ENCODE measurements around the gene KCTD17.

The KCTD17 gene

DNA sequence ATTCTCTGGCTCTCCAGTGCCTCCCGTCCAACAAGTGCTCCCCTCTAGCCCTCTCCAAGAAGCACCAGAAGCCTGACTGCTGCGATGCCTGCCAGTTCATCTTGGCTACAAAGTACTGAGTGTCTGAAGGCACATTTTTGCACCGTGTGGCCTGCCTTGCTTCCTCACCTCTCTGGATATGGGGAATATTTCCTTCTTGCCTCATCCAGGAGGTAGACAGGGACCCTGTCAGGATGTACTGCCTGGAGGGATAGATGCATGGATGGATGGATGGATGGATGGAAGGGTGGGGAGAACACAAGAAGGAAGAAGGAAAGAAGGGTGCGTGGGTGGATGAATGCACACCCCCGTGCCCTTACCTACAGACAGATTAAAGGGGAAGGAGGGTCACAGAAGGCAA, 27.6 kb downstream of the KCTD17 start:
- no peak for DNase-seq (ENCODE audit: low read depth in 2 of 2)

- DNase-seq (ENCODE audit: low read depth in 2 of 2) = no peak
Measured at GRCh38 chr22:37079668-37080171, 28.2 kb downstream of the KCTD17 start.

DNA sequence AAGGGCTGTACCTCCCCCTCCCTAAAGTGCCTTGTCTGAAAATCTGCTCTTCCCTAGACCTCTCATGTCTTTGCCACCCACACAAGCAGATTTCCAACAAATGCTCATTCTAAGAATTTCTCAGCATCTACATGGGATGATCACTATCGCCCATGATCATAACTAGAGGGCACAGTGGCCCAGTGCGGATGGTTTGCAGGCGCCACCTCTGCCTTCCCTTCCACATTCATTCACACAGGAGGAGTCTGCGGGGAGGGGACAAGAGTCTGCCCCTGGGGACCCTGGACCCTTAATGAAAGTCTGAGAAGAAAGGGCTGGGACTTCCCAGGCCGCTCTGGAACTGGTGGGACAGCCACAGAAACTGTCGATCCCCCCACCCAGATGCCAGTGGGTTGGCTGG, 28.9 kb downstream of the KCTD17 start:
- DNase-seq (ENCODE audit: low read depth in 2 of 2) = no peak

DNA sequence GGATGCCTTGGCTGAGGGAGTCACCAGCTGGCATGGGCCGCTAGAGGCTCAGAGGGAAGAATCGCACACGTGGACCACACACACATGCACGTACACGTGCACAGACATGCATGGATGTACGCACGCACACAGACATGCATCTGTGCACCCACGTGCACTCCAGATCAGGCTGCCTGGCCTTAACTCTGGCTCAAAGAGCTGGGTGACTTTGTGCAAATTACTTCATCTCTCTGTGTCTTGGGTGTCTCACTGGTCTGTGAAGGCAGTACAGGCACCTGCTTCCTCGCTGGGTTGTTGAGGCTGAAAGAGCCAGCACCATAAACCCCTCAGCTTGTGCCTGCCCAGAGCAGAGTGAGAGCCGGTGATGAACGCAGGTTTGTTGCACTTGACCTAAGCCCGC, 29.3 kb downstream of the KCTD17 start:
- no peak for DNase-seq (ENCODE audit: low read depth in 2 of 2)

DNA sequence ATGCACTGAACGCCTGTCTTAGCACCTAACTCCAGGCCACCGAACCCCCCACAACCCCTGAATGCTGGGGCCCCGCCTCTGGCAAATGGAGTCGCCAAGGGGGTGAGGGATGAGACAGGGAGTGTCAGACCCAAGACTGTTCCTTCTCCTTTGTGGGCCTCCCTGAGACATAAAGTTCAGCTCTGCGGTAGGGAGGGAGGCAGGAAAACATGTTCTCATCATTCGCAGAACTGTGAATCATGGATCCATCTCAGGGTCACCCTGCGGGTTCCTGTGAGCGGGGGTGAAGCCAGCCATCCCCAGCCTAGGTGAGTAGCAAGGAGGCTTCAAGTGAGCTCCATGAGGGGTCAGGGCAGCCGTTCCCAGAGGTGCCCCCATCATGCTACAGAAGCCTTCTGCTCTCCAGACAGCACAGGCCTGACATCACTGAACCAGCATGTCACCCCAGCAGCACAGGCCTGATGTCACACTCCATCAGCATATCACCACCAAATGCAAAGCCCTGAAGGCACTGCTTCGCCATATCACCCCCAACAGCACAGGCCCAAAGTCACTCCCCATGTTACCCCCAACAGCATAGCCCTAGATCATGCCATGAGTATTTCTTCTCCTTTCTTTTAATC, 30.8 kb downstream of the KCTD17 start:
- DNase-seq (ENCODE audit: low read depth in 2 of 2) = no peak

DNA sequence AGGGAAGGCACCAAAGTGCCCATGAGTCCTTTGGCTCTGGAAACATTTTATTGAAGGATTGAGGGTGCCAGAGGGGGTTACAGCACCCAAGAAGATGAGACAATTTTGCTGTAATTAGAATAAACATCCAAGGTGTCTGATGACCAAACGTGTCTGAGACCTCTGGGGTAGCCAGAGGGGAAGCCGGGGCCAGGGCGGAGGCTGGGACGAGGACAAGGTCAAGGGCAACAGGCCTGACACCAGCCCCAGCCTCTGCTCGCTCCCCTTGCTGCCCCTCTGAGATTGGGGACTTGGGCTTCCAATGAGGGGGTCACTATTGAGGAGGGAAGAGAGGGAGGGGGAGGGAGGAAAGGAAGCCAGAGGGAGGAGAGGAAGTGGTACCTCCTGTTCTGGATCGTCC, 32.4 kb downstream of the KCTD17 start:
- no peak for DNase-seq (ENCODE audit: low read depth in 2 of 2)

DNA sequence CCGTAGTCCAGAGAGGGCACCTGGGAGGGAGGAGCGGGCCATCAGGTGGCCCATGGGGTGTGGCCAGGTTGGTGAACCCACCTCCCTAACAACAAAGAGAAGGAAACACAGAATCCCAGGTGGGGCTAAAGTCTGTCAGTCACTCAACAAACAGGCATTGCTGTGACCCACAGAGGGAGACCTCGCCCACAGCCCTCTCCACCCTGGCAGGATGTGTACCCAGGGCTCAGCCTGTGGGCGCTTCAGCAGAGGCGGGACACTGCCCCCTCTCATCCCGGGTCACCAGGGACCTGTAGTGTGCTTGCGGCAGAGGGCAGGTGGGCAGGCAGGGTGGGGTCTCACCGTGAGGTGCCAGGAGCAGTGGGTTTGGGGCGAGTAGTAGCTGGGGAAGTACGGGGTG, 32.8 kb downstream of the KCTD17 start:
- DNase-seq (ENCODE audit: low read depth in 2 of 2) = no peak

DNA sequence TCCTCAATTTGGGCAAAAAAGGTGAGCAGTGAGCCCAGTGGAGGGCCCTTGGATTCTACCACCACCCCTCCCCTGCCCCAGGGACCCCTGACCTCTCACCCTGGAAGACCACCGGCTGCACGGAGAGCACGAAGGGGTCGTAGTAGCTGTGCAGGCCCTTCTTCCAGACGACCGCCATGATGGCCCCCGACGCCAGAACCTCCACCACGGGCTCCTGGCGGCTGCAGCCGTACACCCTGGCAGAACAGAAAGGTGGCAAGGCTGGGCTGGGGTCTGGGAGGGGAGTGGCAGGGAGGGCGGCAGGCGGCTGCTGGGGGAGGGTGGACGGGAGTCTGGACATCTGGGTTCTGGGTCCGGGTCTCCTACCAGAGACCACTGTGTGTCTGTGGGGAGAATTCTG, 34.6 kb downstream of the KCTD17 start:
- no peak for DNase-seq (ENCODE audit: low read depth in 2 of 2)

DNA sequence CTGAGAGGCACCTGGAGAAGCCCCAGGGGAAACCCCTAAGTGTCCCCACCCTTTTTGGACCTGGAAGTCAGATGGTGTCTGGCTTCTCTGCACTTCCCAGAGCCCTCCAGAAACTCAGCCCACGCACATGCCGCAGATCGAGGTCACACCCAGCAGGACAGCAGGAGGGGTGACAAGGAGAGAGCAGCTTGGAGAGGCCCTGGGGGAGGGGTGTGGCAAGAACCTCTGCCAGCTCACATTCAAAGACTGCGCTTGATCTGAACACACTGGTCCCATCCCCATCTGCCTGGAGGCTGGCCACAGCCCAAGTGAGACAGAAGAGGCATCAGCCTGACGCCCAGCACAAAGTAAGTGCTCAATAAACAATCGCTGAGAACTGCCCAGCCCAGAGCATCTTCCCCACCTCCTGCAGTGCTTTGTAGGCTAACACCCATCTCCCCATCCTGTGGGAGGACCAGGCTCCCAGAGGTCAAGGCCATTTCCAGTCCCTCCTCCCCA, 36.6 kb downstream of the KCTD17 start:
- DNase-seq (ENCODE audit: low read depth in 2 of 2) = no peak

DNA sequence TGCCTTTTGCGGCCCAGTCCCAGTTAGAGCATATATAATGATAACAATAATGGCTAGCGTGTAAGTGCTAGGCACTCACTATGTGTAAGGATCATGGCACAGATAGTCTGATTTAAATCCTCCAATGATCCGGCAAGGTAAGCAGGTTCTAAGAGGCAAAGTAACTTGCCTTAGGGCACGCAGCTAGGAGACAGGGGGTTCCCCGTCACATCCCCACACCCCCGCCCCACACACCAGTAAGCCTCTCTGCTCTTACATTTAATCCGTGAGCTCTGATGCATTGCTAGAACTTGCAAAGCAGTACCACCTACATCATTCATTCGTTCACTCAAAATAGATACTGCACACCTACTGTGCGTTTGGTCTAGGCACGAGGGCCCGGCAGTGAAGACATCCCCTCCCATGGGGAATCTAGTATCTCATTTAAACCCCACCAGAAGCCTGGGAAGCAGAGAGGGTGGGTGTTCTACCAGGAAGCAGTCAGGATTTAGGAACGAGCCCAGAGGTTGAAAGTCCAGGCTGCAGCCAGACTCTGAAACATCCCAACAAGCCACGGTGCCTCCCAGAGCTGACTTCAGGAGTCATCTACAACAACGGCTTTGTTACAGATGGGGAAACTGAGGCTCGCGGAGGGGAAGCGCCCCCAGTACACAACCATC, 37.3 kb downstream of the KCTD17 start:
- DNase-seq (ENCODE audit: low read depth in 2 of 2) = no peak

- DNase-seq (ENCODE audit: low read depth in 2 of 2) = no peak
Measured at GRCh38 chr22:37089434-37089833, 37.9 kb downstream of the KCTD17 start.

GRCh38 chr22:37090920-37091695, 39.6 kb downstream of the KCTD17 start:
- no peak for DNase-seq (ENCODE audit: low read depth in 2 of 2)

- no peak for DNase-seq (ENCODE audit: low read depth in 2 of 2)
Measured at GRCh38 chr22:37091994-37092393, 40.5 kb downstream of the KCTD17 start.

GRCh38 chr22:37092997-37093396, 41.5 kb downstream of the KCTD17 start:
- DNase-seq (ENCODE audit: low read depth in 2 of 2) = no peak

- no peak for DNase-seq (ENCODE audit: low read depth in 2 of 2)
Measured at GRCh38 chr22:37094239-37094638, 42.7 kb downstream of the KCTD17 start.

- DNase-seq (ENCODE audit: low read depth in 2 of 2) = no peak
Measured at GRCh38 chr22:37095113-37095512, 43.6 kb downstream of the KCTD17 start.

GRCh38 chr22:37097346-37097745, 45.8 kb downstream of the KCTD17 start:
- DNase-seq (ENCODE audit: low read depth in 2 of 2) = no peak

- DNase-seq (ENCODE audit: low read depth in 2 of 2) = no peak
Measured at GRCh38 chr22:37098976-37099591, 47.5 kb downstream of the KCTD17 start.

DNA sequence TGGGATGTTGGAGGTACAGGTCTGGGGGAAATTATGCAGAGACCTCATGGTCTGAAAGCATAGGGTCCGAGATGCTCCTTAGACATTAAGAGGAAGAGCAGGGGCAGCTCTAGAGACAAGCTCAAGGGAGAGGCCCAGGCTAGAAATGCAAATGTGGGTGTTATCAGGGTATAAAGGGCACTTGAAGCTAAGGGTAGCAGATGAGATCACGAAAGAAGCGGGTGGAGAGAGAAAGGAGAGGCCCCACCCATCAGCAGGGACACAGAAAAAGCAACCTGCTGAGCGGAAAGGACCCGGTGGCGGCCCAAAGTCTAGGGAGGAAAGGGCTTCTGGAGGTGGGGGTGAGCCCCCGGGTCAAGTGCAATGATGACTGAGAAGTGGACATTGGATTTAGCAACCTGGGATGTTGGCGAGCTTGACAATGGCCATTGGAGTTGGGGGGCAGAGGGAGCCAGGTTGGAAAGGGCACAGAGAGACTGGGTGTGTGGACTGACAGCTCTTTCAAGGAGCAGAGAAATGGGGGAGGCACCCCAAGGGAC, 49.1 kb downstream of the KCTD17 start:
- no peak for DNase-seq (ENCODE audit: low read depth in 2 of 2)

DNA sequence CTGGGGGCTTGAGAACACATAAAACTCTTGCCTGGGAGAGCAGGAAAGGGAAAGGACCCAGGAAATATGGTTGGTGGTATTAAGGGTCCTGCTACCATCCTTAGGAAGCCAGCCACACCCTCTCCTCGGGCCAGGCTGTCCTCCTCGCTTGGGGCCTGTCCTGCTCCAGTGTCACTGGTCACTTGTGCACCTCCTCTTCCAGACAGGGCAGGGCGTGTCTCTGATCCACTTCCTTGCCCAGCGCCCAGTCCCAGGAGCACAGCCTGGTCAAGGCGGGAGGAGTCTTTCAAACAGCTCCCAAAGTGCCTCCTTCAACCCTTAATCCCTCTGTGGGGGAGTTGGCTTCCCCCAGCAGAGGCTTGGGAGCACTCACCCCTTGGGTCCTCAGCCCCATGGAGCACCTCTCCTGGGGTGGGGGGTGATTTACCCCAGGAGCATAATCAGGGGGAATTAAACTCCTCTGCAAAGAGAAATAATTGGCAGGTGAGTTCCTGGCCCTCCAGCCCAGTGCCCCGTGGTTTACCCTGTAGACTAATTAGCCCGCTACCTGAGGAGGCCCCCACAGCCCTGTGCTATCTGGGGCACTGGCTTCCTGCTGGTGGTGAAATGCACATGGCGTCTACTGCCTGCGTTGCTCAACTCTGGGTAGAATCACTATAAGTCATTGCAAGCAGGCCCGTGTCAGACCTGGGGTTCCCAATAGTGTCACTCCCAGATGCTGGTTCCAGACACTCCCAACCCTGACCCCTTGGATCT, 49.9 kb downstream of the KCTD17 start:
- DNase-seq (ENCODE audit: low read depth in 2 of 2) = no peak

DNA sequence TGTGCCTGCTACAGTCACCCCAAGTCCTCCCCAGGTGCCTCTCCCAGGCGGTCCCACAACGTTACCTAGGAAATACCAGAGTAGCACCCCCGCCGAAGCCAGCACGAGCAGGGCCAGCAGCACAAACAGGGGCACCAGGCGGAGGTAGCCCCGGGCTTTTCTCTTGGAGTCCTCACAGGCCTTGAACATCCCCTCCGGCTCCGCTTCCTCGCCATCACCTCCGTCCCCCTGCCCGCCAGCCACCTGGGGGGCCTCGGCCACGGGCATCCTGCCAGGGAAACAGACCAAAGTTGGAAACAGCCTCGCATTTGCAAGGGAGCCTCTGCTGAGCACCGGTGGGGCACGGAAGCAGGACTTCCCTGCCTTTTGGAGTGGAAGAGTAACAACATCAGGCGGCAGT, 51.6 kb downstream of the KCTD17 start:
- no peak for DNase-seq (ENCODE audit: low read depth in 2 of 2)
